COLO668 (cell line): ENCODE data around the gene NRIP2.

Experiments used
- DNase-seq: peaks from one replicate; lab custom pipeline; 2025; ENCODE audit not compliant: unreplicated experiment; lab: John Stamatoyannopoulos, UW

Gene NRIP2

GRCh38 chr12:2845280-2845679 is 10.4 kb upstream of the NRIP2 start:
- DNase-seq, result no peak

DNA sequence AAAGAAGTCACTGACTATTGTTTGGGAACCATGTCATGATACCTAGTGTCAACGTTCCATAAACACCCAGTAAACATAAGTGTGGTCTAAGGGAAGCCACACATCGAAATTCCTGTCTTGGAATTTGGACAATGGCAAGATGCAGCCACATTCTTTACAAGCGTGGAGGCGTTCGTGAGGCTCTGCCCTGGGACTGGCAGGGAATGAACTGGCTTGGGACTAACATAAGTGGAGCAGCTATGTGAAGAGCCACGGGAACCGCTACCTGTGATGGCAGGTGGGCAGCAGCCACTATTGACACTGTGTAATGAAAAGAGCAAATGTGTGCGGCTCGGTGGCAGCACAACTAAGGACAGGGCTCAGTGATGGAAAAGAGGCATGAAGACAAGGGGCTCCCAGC is 10.0 kb upstream of the NRIP2 start:
- no peak for DNase-seq

DNA sequence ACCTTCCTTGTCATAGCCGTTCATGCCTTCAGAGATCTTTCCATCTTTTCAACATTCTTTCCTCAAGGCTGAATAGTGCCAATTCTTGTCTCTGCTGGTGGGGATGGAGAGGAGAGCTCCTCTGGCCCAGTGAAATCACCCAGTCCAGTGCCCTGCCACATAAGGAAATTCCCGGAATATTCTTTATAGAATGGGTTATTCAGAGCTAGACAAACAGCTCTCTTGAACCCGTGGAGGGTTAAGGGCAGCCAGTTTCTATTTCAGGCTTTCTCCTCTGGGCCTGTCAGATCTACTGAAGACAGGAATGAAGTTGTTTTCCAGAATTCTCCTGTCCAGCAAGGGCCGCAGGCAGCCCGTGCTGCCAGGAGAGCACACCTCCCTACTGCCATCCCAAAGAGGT is 8.1 kb upstream of the NRIP2 start:
- no peak for DNase-seq

DNA sequence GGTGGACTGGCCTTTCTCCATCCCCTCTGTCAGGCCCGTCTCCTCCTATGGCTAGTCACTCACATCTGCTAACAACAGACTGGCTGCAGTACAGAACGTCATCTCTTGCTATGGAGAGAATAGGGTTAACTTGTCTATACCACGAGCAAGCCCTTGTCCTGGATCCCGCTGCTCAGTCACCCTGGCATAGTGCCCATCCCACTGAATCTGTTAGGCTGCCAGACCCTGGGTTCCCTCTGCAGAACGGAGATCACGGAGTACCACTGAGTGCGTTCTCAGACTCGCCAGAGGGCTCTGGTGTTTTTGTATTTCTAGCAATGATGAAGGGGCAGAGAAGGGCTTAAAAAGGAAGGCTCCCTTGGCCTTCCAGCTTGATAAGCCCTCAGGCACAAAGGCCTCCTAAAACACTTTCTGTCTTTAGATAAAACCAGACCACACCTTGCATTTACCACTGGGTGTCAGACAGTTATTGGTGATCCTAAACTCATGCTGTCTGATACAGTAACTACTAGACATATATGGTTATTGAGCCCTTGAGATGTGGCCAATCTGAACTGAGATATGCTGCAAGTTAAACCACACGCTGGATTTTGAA is 6.3 kb upstream of the NRIP2 start:
- DNase-seq, result no peak

DNA sequence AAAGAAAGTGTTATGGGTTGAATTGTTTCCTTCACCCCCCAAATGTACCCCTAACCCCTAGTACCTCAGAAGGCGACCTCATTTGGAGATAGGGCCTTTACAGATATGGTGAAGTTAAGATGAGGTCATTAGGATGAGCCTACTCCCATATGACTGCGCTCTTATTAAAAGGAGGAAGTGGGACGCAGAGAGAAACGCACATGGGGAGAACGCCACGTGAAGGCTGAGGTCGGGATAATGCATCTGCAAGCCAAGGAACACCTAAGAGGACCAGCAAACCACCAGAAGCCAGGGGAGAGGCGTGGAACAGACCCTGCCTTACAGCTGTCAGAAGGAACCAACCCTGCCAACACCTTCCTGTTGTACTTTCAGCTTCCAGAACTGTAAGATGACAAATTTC is 1.7 kb upstream of the NRIP2 start:
- DNase-seq, result no peak

- DNase-seq, result no peak
These were observed 1.0 kb upstream of the NRIP2 start for GRCh38 chr12:2835691-2836403.

- no peak for DNase-seq
These were observed 1.0 kb downstream of the NRIP2 start for GRCh38 chr12:2833810-2834209.

DNA sequence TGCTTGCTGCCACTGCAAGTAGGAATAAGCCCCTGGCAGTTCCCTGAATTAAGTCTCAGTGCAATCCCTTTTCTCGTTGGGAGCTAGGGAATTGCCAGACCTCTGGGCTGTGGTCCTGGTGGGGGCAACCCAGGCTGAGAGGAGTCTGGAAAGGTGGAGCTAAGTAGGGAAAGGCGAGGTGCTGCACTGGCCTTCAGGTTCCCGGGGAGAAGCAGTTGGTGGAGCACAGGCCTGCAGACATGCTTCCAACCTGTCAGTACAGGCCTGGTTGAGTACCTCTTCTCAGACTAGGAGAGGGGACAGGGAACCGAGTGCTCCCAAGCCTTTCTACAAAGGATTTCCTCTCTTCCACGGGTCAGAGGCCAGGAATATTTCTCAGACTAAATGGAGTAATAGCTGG is 1.5 kb downstream of the NRIP2 start:
- no peak for DNase-seq

DNA sequence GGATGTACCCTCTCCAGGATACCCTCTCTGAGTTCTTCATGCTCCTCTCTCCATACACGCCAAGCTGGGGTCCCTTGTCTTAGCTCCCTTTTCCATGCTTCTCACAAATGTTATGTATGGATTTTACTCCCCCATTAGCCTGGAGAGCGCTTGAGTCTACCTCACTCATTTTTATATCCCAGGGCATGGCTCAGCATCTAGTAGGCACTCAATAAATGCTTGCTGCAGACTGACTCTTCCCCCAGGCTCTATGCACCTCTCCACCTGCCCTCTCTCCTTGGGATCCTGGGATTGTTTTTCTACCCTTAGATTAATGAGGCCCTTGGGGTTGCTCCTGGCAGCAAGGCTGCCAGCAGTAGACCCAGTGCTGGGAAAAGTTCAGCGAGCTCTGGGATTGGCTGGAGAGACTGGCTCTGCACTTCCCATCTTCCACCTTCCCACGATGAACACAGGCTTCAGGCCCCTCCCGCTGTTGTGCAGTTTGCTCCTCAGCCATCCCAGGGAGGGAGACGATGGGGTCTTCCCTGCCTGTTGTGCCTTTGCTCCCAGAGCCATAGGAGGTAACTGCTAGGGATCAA is 2.2 kb downstream of the NRIP2 start:
- DNase-seq, result no peak

DNA sequence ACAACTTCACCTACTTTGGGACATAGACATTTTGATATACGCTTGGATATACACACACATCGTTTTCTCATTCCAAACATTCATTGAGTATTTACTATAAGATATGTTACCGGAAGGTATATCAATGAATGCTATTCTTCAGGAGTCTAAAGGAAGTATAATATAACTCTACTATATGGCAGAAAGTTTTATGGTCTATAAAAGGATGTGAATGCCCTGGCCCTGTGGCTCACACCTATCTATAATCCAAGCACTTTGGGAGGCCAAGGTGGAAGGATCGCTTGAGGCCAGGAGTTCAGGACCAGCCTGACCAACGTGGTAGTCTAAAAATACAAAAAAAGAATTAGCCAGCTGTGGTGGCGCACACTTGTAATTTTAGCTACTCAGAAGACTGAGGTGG is 5.6 kb downstream of the NRIP2 start:
- DNase-seq, result no peak

- no peak for DNase-seq
These were observed 7.9 kb downstream of the NRIP2 start for GRCh38 chr12:2826721-2827515.

DNA sequence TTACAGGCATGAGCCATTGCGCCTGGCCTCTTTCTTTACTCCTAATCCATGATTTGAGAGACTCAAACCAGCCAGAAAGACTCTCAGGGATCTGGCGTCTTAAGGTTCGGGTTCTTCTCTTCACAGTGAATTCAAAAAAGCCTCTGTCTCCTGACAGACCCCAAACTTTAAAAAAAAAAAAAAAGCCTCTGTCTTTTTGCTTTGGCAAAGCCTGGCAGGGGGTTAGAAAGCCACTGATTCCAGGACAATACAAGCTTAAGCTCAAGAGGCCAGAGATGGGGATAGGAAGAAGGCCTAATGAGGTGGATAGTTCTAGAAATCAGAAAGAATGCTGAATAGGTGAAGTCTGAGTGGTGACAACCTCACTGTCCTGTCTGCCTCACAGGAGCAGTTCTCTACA is 8.8 kb downstream of the NRIP2 start:
- no peak for DNase-seq

DNA sequence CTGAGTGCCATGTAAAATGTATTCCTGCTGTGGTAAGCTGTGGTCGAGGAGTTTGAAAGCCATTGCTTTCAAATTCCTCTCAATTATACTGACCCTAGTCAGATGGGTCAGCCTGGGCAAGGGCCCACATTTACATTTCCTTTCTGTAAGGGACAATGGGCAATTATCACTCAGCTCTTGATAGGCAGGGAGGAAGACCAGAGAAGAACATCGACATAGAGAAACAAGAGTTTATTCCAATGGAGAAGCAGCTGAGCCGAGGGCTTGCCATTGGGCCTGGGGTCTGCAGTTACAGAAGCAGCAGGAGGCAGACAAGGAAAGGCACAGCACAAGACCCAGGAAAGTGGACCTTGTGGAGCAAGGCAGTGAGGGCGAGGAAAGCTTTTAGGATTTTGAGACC is 9.7 kb downstream of the NRIP2 start:
- DNase-seq, result no peak

- no peak for DNase-seq
These were observed 10.3 kb downstream of the NRIP2 start for GRCh38 chr12:2824541-2824940.

DNA sequence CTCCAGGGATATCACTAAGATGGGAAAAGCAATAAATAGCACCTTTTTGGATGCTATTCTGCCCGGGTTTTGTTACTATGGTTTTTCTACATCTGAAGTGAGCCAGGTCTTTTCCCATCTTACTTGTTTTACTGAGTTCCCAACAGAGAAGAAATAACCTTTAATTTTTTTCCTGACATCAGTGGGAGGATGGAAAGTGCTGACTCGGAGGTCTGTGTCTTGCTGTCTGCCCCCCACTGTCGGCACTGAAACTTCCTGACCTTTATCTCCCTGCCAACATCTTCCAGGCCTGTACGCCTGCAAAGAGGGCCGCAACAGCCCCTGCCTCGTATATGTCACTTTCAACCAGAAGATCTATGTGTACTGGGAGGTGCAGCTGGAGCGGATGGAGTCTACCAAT is 11.4 kb downstream of the NRIP2 start:
- no peak for DNase-seq

GRCh38 chr12:2820432-2820831 is 14.4 kb downstream of the NRIP2 start:
- DNase-seq, result no peak

- DNase-seq, result no peak
These were observed 15.0 kb downstream of the NRIP2 start for GRCh38 chr12:2819810-2820209.

DNA sequence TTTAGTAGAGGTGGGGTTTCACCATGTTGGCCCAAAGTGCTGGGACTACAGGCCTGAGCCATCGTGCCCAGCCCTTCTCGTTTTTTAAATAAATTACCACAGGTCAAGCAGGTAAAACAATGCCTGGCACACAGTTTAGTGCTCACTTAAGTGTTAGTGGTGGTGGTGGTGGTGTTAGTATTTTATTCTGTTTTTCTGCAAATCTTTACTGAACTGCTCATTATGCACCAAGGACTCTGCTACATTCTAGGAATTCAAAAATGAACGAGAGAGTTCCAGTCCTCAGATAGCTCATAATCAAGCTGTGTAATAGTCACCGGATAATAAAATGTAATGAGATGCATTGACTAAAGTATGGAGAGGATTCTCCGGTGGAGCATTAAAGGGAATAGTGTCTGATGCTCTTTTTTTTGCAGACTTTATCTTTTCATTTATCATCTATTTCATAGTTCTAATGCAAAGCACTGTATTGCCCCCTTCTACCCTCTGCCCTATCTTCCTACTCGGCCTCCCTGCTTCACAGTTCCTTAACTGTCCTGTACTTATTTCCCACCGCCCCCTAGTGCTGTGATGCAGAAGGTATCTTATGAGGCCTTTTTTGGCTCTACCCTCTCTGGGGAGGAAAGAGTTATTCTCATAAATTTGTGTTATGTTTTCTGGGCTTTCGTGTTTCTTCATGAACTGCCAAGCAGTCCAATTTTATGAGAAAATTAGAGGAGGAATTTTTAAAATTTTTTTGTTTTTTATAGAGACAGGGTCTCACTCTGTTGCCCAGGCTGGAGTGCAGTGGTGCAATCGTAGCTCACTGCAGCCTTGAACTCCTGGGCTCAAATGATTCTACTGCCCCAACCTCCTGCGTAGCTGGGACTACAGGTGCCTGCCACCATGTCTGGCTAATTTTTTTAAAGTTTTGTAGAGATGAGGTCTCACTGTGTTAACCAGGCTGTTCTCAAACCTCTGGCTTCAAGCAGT is 21.3 kb downstream of the NRIP2 start:
- DNase-seq, result peak; percentile 26

GRCh38 chr12:2812290-2813213 is 22.3 kb downstream of the NRIP2 start, which contains the start of gene ITFG2:
Gene ITFG2 (plus strand): TSS chr12:2812668. CDS start chr12:2812761, 93 bp downstream.
- DNase-seq, result peak; percentile 93

DNA sequence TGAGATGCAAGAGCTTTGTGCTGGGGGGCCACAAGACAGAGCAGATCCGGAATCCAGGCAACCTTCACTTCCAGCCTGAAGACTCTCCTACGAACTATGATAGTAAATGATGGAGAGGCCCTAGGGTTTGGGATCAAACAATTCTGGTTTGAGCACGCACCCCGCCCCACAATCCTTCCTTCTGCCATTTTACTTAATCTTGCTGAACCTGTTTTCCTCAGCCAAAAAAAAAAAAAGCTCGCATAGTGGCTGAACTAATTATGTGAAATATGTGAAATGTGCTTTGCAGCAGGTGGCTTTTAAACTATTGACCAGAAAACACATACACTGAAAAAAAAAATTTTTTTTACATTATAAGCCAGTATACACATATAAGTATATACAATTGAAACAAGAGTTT is 23.0 kb downstream of the NRIP2 start:
- no peak for DNase-seq
